A673 (cell line): ENCODE results near the gene STX3. TPM values are rescaled to one million over a fixed set of nuclear protein-coding genes. Genes with fewer than 3 reads are reported as not detected.

Experiments
- BruUV-seq: library from RNA; stranded (reverse); fragments of 400-500 nt; replicated peaks from 2 replicates; lab custom pipeline; 2021; lab: Mats Ljungman, UMichigan
- CTCF ChIA-PET: fragments of 300-600 bp; sonication (Branson Sonifier 250); formaldehyde crosslinking; loops from one replicate; lab custom pipeline; 2022; ENCODE audit warnings: antibody characterized with exemption; lab: Charles Lee
- POLR2A ChIA-PET: fragments of 300-600 bp; sonication (Branson Sonifier 250); formaldehyde crosslinking; loops from one replicate; lab custom pipeline; 2022; ENCODE audit warnings: antibody characterized with exemption; ENCODE audit not compliant: low non-redundant PET; lab: Charles Lee
- DNase-seq: peaks from one replicate; pipeline ENCODE4 v3.0.0-alpha.2; 2015; ENCODE audit warnings: low spot score
- H3K27ac ChIP-seq: fragments of 200-600 bp; sonication (generic); 2 replicates; pipeline ENCODE4 v1.5.1; 2016; ENCODE audit warnings: mixed run types, low read depth, mild to moderate bottlenecking, mixed read lengths, antibody characterized with exemption, low read length; ENCODE audit not compliant: poor library complexity, severe bottlenecking
- H3K27me3 ChIP-seq: fragments of 200-600 bp; sonication (generic); replicated peaks from 2 replicates; pipeline ENCODE4 v1.6.1; 2017; ENCODE audit warnings: mixed run types, low read depth, mild to moderate bottlenecking, mixed read lengths, antibody characterized with exemption, low read length; ENCODE audit not compliant: insufficient read depth, poor library complexity
- H3K36me3 ChIP-seq: fragments of 200-600 bp; sonication (generic); 2 replicates; pipeline ENCODE4 v1.6.1; 2016; ENCODE audit warnings: mixed run types, mild to moderate bottlenecking, mixed read lengths, antibody characterized with exemption, low read length; ENCODE audit not compliant: insufficient read depth, poor library complexity, severe bottlenecking
- H3K4me1 ChIP-seq: fragments of 200-600 bp; sonication (generic); 2 replicates; pipeline ENCODE4 v1.6.1; 2017; ENCODE audit warnings: mixed run types, mild to moderate bottlenecking, mixed read lengths, antibody characterized with exemption, low read length; ENCODE audit not compliant: insufficient read depth, poor library complexity, severe bottlenecking
- H3K4me3 ChIP-seq: fragments of 200-600 bp; sonication (generic); 2 replicates; pipeline ENCODE4 v1.5.1; 2016; ENCODE audit warnings: low read depth, mixed run types, mild to moderate bottlenecking, mixed read lengths, low read length; ENCODE audit not compliant: poor library complexity, severe bottlenecking
- H3K9me3 ChIP-seq: fragments of 200-600 bp; sonication (generic); 2 replicates; pipeline ENCODE4 v1.6.1; 2016; ENCODE audit warnings: mixed run types, low read depth, mild to moderate bottlenecking, mixed read lengths, antibody characterized with exemption, low read length; ENCODE audit not compliant: poor library complexity, severe bottlenecking
- CTCF ChIP-seq: fragments of 300-800, 200-600 bp; sonication (generic); conservative IDR thresholded peaks from 2 replicates; pipeline ENCODE4 v1.5.1; 2017; ENCODE audit warnings: low read depth, mild to moderate bottlenecking, antibody characterized with exemption, low read length, moderate library complexity, mixed read lengths
- EZH2 ChIP-seq: fragments of 200-600 bp; sonication (generic); IDR thresholded peaks from 2 replicates; pipeline ENCODE4 v1.6.1; 2017; ENCODE audit warnings: borderline replicate concordance, low read depth, mild to moderate bottlenecking, mixed read lengths, antibody characterized with exemption, low read length; ENCODE audit not compliant: poor library complexity, severe bottlenecking
- intact Hi-C: fragments of 100-400 bp; cut with micrococcal nuclease; formaldehyde crosslinking; loops from one replicate; pipeline ENCODE4 v1.10.0; 2022; ENCODE audit not compliant: unreplicated experiment
- total RNA-seq: library from RNA; stranded (reverse); gene quantifications from 2 replicates; pipeline ENCODE4 v1.2.3, GENCODE V29; 2021

Gene STX3
- total RNA-seq, 1 experiment from 2014 or later = 16.0 TPM

GRCh38 chr11:59769828-59770227, 14.7 kb downstream of the STX3 start:
- H3K27me3 ChIP-seq = no peaks in the 10 kb centered on the region
- no TSS peak for BruUV-seq
- H3K36me3 ChIP-seq = no peaks in the 10 kb centered on the region
- no peaks in the 10 kb centered on the region for H3K4me1 ChIP-seq
- no peak overlapping the region for H3K4me3 ChIP-seq
- TF ChIP-seq EZH2 (no peak), CTCF (no peak)
- intact Hi-C loops = no loop called here
- no peak for DNase-seq
- no peak overlapping the region for H3K27ac ChIP-seq
- H3K9me3 ChIP-seq = no peaks in the 10 kb centered on the region
- CTCF ChIA-PET = no interaction called here
- POLR2A ChIA-PET = no interaction called here

GRCh38 chr11:59770319-59770718, 15.1 kb downstream of the STX3 start:
- DNase-seq = no peak
- ChIA-PET POLR2A (interaction anchor here (0.6 kb wide), 1 partner anchor 247 kb away, joined by 4 read pairs; the partner anchor contains the start of gene OOSP4B), CTCF (no interaction called here)
- no TSS peak for BruUV-seq
- Histone ChIP-seq H3K27ac (no peak overlapping the region), H3K4me3 (no peak overlapping the region), H3K9me3 (no peaks in the 10 kb centered on the region), H3K27me3 (no peaks in the 10 kb centered on the region), H3K36me3 (no peaks in the 10 kb centered on the region), H3K4me1 (no peaks in the 10 kb centered on the region)
- intact Hi-C loops = no loop called here
- TF ChIP-seq EZH2 (no peak), CTCF (no peak)

- ChIA-PET CTCF (no interaction called here), POLR2A (interaction anchor here (0.6 kb wide), 1 partner anchor 246 kb away, joined by 4 read pairs; the partner anchor contains the start of gene OOSP4B)
- no peak overlapping the region for H3K4me3 ChIP-seq
- DNase-seq = no peak
- H3K27me3 ChIP-seq = no peaks in the 10 kb centered on the region
- no peaks in the 10 kb centered on the region for H3K9me3 ChIP-seq
- H3K4me1 ChIP-seq = no peaks in the 10 kb centered on the region
- no peak overlapping the region for H3K27ac ChIP-seq
- intact Hi-C loops = no loop called here
- TF ChIP-seq CTCF (no peak), EZH2 (no peak)
- no TSS peak for BruUV-seq
- H3K36me3 ChIP-seq = no peaks in the 10 kb centered on the region
These were observed 15.7 kb downstream of the STX3 start for GRCh38 chr11:59770869-59771268.
